HG02840 (cell line): ENCODE measurements around the gene GPR157.
"Not testable (repeated sequence)": the region's sequence is repeated elsewhere in the genome, so short reads cannot be mapped to it uniquely, and the experiment has no call there.

Experiments
- ATAC-seq: cut with Tn5 transposase; IDR thresholded peaks from one replicate; pipeline ENCODE4 v1.9.1; 2021; ENCODE audit warnings: mild to moderate bottlenecking, moderate library complexity, moderate number of reproducible peaks; ENCODE audit not compliant: unreplicated experiment, low FRiP score

Gene GPR157, protein sequence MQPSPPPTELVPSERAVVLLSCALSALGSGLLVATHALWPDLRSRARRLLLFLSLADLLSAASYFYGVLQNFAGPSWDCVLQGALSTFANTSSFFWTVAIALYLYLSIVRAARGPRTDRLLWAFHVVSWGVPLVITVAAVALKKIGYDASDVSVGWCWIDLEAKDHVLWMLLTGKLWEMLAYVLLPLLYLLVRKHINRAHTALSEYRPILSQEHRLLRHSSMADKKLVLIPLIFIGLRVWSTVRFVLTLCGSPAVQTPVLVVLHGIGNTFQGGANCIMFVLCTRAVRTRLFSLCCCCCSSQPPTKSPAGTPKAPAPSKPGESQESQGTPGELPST

GRCh38 chr1:9128520-9129265, at the start of gene GPR157:
GPR157 (minus strand) TSS chr1:9129102; CDS start chr1:9129027, 75 bp downstream.
- peak; percentile 44 for ATAC-seq

DNA sequence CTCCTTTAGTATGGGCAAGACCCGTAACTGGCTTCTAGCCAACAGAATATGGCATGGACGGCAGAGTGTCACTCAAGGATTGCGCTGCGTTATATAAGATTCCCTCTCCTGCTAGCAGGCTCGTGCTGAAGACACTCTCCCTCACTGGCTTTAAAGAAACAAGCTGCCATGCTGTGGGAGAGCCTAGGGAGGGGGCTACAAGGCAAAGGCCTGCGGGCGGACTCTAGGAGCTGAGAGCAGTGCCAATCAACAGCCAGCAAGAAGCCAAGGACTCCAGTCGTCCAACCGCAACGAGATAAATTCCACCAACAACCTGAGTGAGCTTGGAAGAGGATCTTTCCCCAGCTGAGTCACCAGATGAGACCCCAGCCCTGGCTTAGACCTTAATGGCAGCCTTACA, 45.9 kb upstream of the GPR157 start:
- ATAC-seq: no peak

DNA sequence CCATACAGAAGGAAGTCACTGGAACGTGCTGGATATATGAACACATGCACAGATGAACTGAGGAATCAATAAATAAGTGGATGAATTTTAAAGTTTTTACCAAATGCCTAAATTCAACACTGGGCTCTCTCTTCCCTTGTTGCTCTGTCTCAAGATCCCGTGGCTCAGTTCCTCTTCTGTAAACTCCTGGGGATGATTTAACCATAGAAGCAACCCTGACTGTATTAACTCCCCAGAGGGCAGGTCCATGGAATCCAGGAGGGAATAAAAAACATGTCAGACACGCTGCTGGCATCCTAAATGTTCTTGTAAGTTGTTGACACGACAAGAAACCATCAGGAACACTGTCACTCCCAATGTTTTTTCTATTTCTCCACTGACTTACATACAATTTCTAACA, 45.3 kb upstream of the GPR157 start:
- no peak for ATAC-seq

DNA sequence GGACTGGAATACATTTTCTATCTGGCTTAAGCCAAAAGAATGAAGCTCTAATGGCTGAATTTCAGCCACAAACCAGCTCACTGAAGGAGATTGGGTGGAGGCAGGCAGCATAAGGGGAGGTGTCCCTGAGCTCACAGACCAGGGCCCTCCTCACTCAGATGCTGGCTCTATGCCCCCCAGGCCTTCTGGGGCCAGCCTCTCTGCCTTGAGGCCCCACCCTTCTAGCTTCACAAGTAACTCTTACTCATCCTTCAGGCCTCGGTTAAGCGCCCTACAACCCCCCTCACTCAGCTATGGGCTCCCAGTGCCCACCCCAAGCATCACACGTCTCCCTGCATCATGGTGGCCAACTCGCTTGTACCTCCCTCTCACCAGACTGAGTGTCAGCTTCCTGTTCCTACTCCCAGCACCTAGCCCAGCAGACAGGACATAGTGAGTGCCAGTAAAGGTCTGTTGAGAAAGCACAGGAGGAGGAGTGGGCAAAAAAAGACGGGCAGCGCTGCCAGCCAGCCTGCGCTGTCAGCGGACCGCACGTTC, 40.8 kb upstream of the GPR157 start:
- ATAC-seq: no peak

- ATAC-seq: no peak
These were observed 38.7 kb upstream of the GPR157 start for GRCh38 chr1:9167638-9168037.

GRCh38 chr1:9166289-9167235, 37.7 kb upstream of the GPR157 start:
- no peak for ATAC-seq

GRCh38 chr1:9165396-9165795, 36.5 kb upstream of the GPR157 start:
- no peak for ATAC-seq

- no peak for ATAC-seq
These were observed 36.0 kb upstream of the GPR157 start for GRCh38 chr1:9164919-9165318.

- no peak for ATAC-seq
These were observed 35.6 kb upstream of the GPR157 start for GRCh38 chr1:9164532-9164900.

DNA sequence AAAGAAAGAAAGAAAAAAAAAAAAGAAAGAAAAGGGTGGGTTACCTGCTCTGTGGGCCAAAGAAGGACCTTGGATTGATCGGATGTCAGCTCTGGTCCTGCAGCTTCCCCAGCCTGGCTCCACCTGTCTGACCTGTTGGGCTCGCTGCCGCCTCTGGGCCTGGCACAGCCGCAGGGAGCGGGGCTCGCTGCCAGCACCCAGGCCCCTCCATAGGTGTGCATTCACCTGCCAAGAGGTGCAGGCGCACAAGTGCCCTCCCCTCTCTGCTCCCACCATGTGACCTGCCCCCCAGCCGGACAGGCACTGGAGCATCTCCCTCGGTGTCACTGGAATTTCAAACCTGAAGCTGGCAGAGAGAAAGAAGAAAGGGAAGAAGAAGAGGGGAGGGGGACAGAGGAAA, 33.1 kb upstream of the GPR157 start:
- ATAC-seq: no peak

DNA sequence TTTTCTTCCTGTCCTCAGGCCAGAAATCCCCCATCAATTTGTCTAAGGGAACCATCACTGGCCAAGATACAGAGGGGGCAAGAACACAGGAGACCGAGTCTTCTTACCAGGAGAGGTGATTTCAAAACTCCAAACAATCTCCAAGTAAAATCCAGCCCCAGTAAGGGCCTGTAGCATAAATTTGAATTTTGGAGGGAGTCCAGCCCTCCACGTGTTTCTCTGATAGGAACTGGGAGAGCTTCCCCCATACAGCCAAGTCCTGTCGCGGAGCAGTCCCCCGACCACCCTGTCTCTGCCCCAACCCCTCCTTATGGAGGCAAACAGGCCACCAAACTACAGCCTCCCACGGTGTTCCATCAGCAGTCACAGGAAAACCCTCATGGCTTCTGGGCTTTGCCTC, 32.4 kb upstream of the GPR157 start:
- ATAC-seq: no peak

GRCh38 chr1:9160079-9160717, 31.3 kb upstream of the GPR157 start:
- no peak for ATAC-seq

DNA sequence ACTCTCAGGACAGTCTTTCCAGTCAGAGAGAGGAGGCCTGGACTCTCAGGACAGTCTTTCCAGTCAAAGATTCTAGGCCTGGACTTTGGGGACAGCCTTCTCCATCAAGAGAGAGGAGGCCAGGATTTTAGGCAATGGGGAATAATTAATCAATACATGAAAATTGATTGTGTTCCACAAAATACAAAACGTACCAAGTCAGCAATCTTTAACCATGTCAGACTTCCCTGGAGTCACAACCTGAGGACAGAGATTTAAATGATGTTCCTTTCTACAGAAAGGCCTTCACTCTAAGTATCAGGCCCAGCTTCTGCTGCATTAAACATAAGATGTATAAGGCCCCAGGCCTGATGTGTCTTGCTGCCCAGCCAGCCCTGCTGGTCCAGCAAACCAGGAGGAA, 27.0 kb upstream of the GPR157 start:
- no peak for ATAC-seq

GRCh38 chr1:9155405-9155804, 26.5 kb upstream of the GPR157 start:
- not testable (repeated sequence) for ATAC-seq

GRCh38 chr1:9153152-9153551, 24.2 kb upstream of the GPR157 start:
- ATAC-seq: no peak

DNA sequence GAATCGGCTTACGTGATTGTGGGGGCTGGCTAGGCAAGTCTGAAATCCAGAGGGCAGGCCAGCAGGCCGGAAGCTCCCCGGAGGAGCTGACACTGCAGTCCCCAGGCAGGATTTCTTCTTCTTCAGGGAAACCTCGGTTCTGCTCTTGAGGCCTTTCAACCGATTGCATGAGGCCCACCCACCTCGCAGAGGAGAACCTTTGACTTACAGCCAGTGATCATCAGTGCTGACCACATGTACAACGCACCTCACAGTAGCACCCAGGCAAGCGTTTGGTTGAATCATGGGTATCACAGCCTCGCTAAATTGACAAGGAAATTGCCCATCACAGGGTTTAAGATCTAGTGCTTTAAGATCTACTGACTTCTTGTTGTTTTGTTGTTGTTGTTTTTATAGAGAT, 23.6 kb upstream of the GPR157 start:
- no peak for ATAC-seq

GRCh38 chr1:9151328-9151860, 22.5 kb upstream of the GPR157 start:
- ATAC-seq: no peak

DNA sequence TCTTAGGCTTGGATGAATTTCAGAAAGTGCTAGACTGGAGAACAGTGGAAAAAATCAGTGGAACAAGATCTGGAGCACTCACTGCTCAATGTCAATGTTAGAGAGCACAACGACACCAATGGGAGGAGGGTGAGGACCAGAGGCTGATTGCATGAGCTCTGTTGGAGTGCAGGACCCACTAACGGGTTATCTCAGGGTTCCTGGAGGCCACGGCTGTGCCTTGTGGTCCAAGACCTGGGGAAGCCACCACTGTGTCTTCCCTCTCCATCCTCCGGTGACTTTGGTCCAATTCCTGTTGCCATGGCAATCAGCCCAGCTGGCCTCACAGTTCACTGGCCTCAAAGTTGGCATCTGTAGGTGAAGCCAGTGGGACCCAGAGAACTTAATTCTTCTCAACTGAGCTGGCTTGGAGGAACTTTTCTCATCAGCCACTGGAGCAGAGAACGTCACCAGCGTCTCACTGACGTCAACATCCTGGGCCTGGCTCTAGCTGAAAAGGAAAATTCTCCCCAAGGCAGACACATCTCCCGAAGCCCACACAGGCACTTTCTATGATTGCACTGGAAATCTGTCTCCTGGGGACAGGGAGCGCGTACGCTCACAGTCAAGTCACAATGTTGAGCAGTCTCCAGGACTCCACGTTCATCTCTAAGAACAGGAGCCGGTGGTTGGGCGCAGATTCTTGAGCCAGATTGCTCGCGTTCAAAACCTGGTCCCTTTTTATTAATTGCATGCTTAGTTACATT, 21.9 kb upstream of the GPR157 start:
- no peak for ATAC-seq

DNA sequence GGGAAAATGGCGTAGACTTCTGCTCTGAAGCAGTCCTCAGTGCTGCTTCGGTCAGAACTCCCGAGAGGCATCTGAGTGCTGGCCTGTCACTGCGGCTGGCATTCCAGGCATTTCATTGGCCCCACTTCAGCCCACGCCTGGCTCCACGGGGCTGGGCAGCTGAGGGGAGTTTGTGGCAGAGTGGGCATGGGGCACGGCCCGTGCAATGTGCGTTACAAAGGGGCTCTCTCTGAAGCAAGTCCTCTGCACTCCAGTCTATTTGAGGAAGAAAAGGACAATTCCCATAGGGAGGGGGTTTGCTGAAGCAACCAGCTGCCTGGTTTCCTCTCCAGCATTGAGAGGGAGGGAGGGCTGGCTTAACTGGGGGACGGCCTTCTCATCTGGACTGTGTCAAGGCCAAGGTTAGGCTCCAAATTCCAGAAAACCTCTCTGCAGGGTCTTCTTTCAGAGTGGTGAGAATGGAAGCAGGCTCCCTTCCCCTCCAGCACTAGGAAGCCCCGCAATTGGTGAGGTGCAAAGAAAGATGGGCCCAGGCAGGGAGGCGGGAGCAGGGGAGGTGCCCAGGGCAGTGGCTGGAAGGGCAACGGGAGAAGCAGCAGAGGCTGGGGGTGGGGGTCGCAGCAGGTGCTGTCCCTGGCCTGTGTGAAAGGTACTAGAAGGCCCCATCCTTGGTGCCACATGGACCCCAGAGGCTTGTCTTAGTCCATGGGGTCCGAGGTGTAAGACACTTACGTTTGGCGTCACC, 21.1 kb upstream of the GPR157 start:
- no peak for ATAC-seq
